Measurements from ENCODE around the gene TEAD2. TPM values are rescaled to one million over a fixed set of nuclear protein-coding genes. Genes with fewer than 3 reads are reported as not detected.
"Not testable (repeated sequence)": the region's sequence is repeated elsewhere in the genome, so short reads cannot be mapped to it uniquely, and the experiment has no call there.

The TEAD2 gene
- total RNA-seq, 1 donor from 2014 or later = 51.4 TPM

DNA sequence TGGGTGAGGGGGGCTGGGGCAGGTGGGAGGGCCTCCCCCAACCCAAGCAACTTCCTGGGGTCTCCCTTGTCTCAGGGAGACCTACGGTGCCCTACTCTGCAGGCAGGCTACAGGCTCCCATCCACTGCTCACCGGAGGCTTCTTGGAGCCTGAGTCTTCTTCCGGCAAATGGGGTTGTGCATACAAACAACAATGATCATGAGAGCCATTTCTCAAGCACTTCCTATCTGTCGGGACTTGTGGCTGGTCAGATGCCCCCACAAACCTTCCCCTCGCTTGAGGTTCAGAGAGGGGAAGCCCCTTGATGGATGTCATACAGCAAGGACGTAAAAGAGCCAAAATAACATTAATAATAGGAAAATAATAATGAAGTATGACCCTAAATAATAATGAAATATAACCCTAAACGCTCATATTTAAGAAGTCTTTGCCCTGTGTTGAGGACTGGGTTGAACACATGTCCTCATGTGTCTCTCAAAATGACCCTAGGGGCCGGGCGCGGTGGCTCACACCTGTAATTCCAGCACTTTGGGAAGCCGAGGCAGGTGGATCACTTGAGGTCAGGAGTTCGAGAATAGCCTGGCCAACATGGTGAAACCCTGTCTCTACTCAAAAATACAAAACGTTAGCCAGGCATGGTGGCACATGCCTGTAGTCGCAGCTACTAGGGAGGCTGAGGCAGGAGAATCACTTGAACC is 26.3 kb downstream of the TEAD2 start:
- TF ChIP-seq, protein P1, sequence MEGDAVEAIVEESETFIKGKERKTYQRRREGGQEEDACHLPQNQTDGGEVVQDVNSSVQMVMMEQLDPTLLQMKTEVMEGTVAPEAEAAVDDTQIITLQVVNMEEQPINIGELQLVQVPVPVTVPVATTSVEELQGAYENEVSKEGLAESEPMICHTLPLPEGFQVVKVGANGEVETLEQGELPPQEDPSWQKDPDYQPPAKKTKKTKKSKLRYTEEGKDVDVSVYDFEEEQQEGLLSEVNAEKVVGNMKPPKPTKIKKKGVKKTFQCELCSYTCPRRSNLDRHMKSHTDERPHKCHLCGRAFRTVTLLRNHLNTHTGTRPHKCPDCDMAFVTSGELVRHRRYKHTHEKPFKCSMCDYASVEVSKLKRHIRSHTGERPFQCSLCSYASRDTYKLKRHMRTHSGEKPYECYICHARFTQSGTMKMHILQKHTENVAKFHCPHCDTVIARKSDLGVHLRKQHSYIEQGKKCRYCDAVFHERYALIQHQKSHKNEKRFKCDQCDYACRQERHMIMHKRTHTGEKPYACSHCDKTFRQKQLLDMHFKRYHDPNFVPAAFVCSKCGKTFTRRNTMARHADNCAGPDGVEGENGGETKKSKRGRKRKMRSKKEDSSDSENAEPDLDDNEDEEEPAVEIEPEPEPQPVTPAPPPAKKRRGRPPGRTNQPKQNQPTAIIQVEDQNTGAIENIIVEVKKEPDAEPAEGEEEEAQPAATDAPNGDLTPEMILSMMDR (IDR thresholded peaks at IDR 0.05) = no peak
- peaks cover 6 to 14% of the 10 kb centered on the region in 2 donors for H3K4me1 ChIP-seq
- H3K9me3 ChIP-seq = no peaks in the 10 kb centered on the region
- DNase-seq (ENCODE audit: low spot score in 2 of 2) = peak in 1 of 2 donors; percentile 54
- H3K27ac ChIP-seq = no peak overlapping the region
- H3K4me3 ChIP-seq = peak overlapping the region in 1 of 2 donors; percentile 39
- H3K36me3 ChIP-seq = no peaks in the 10 kb centered on the region
- intact Hi-C loops (cut with DNase I) = no loop called here
- H3K27me3 ChIP-seq = no peaks in the 10 kb centered on the region

DNA sequence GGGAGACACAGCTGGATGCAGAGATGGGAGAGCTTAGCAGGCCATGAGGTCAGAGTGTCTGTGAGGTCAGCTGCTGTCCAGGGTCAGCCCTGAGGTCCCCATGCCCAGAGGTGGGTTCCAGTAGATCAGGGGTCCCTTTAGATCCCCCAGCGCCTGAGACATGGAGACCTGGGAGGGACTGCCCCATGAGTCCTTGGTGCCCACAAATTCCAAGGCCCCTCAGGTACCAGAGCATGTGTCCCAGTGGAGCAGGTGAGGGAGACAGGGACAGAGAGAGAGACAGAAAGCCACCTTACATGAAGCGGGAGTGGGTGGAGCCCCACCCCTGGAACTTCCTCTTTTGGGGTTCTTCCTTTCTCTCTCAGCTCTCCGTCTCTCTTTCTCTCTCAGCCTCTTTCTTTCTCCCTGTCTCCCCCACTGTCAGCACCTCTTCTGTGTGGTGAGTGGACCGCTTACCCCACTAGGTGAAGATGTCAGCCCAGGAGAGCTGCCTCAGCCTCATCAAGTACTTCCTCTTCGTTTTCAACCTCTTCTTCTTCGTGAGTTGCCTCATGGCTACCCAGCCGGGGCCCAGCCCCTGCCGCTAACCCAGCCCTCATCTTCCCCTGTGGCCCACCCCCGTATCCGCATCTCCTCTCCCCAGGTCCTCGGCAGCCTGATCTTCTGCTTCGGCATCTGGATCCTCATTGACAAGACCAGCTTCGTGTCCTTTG is 27.0 kb downstream of the TEAD2 start, which contains the start of gene CD37:
CD37 (plus strand) TSS at position 336 of the 713 bp plus-strand sequence; CDS start at position 471, 135 bp downstream.
- intact Hi-C loops (cut with DNase I) = no loop called here
- TF ChIP-seq, protein P1 (IDR thresholded peaks at IDR 0.05) = no peak
- Histone ChIP-seq H3K4me1 (peaks cover 6 to 14% of the 10 kb centered on the region in 2 donors), H3K36me3 (no peaks in the 10 kb centered on the region), H3K27me3 (no peaks in the 10 kb centered on the region), H3K4me3 (peak within 1 kb of the TSS in 1 of 2 donors; percentile 39), H3K27ac (no peak within 1 kb of the TSS), H3K9me3 (no peaks in the 10 kb centered on the region)
- DNase-seq (ENCODE audit: low spot score in 2 of 2) = peak in 1 of 2 donors; percentile 63

DNA sequence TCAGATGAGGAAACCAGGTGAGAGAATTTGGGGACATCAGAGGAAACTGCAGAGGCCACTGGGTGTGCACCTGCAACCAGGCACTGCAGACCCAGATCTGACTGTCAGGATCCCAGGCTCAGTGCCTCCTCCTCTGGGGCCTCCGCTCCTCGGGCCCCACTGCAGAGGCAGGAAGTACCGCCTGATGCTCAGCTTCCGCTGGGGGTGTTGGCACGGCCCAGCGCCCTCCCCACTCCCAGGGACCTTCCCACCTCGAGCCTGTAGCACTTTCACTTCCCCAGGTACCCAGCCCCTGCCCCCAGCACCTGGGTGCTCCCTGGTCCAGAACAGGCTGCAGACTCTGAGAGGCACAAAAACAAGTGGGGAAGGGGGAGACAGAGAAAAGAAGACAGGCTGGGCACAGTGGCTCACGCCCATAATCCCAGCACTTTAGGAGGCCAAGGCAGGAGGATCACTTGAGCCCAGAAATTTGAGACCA is 28.4 kb downstream of the TEAD2 start:
- Histone ChIP-seq H3K36me3 (no peaks in the 10 kb centered on the region), H3K4me1 (peaks cover 0 to 7% of the 10 kb centered on the region in 2 donors), H3K9me3 (no peaks in the 10 kb centered on the region), H3K4me3 (no peak overlapping the region), H3K27ac (no peak overlapping the region), H3K27me3 (no peaks in the 10 kb centered on the region)
- TF ChIP-seq, protein P1 (IDR thresholded peaks at IDR 0.05) = no peak
- peak in 1 of 2 donors; percentile 65 for DNase-seq (ENCODE audit: low spot score in 2 of 2)
- intact Hi-C loops (cut with DNase I) = no loop called here

DNA sequence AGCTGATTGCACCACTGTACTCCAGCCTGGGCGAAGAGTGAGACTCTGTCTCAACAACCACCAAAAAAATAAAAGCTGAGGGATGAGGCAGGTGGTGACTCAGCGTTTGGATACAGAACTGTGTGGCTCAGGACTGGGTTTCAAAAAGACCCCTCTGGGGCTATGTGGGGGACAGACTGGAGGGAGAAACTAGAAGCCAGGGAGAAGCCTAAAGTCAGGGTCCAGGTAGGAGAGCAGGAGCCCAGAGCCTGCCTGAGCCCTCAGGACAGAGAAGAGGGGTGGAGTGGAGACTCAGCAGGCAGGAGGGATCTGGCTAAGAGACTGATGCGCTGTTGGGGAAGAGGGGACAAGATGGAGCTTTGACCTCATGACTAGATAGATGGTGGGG is 28.8 kb downstream of the TEAD2 start:
- Histone ChIP-seq H3K27me3 (no peaks in the 10 kb centered on the region), H3K4me1 (peaks cover 0 to 4% of the 10 kb centered on the region in 2 donors), H3K36me3 (no peaks in the 10 kb centered on the region), H3K4me3 (no peak overlapping the region), H3K9me3 (no peaks in the 10 kb centered on the region), H3K27ac (no peak overlapping the region)
- TF ChIP-seq, protein P1 (IDR thresholded peaks at IDR 0.05) = no peak
- intact Hi-C loops (cut with DNase I) = no loop called here
- DNase-seq (ENCODE audit: low spot score in 2 of 2) = peak in 1 of 2 donors; percentile 50

DNA sequence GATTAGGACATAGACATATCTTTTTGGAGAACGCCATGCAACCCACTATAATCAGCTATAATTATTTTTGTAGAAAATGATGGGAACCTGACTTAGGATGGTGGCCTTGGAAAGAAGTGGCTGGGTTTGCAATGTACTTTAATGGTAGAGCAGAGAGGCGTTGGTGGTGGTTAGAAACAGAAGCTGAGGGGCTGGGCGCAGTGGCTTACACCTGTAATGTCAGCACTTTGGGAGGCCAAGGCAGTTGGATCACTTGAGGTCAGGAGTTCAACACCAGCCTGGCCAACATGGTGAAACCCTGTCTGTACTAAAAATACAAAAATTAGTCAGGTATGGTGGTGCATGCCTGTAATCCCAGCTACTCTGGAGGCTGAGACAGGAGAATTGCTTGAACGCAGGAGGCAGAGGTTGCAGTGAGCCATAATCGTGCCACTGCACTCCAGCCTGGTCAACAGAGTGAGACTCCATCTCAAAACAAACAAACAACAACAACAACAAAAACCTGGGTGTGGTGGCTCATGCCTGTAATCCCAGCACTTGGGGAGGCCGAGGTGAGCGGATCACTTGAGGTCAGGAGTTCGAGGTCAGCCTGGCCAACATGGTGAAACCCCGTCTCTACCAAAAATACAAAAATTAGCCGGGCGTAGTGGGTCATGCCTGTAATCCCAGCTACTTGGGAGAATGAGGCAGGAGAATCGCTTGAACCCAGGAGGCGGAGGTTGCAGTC is 29.4 kb downstream of the TEAD2 start:
- H3K9me3 ChIP-seq; H3K27ac ChIP-seq; H3K4me1 ChIP-seq; H3K36me3 ChIP-seq; H3K27me3 ChIP-seq; intact Hi-C loops (cut with DNase I); H3K4me3 ChIP-seq: not testable (repeated sequence)
- peak in 1 of 2 donors; percentile 27 for DNase-seq (ENCODE audit: low spot score in 2 of 2)
